Naive thymus-derived CD4-positive, alpha-beta T cell (primary cell): ENCODE results near the gene TNS3. TPM values are rescaled to one million over a fixed set of nuclear protein-coding genes. Genes with fewer than 3 reads are reported as not detected.

Experiments used
- ATAC-seq: fragments of 150-1000 bp; cut with Tn5 transposase; 2 replicates; pipeline ENCODE4 v1.10.0; 2021; ENCODE audit warnings: mild to moderate bottlenecking, moderate library complexity
- CTCF ChIA-PET: fragments of 350-600 bp; sonication (Branson Sonifier 250); formaldehyde crosslinking; loops from one replicate; lab custom pipeline; 2021; ENCODE audit warnings: antibody characterized with exemption; lab: Charles Lee
- POLR2A ChIA-PET: fragments of 350-600 bp; sonication (Branson Sonifier 250); formaldehyde crosslinking; loops from one replicate; lab custom pipeline; 2021; ENCODE audit warnings: antibody characterized with exemption, inconsistent platforms; lab: Charles Lee
- DNase-seq, 9 donors: peaks; one replicate each; pipeline versions ENCODE4 v3.0.0 to v3.0.0-alpha.2; 2020 to 2022; ENCODE audit warnings: mixed read lengths in 1 of 9
- H3K27ac ChIP-seq: one replicate; pipeline ENCODE4 v1.7.0; 2013; ENCODE audit warnings: mild to moderate bottlenecking, low read depth, low read length, moderate library complexity
- H3K27me3 ChIP-seq, 2 donors: one replicate each; pipeline ENCODE4 v1.7.0; 2013; ENCODE audit warnings: low read length in 2 of 2, mild to moderate bottlenecking in 2 of 2, moderate library complexity in 2 of 2; ENCODE audit not compliant: control insufficient read depth in 2 of 2, insufficient read depth in 2 of 2
- H3K36me3 ChIP-seq, 3 experiments: 1 replicate in 2 of 3; 2 replicates in 1 of 3; pipeline ENCODE4 v1.7.0; 2013; ENCODE audit warnings: low read length in 3 of 3, mild to moderate bottlenecking in 3 of 3, moderate library complexity in 1 of 3; ENCODE audit not compliant: insufficient read depth in 3 of 3, control insufficient read depth in 2 of 3
- H3K4me1 ChIP-seq, 2 donors: one replicate each; pipeline ENCODE4 v1.7.0; 2013; ENCODE audit warnings: low read length in 2 of 2, mild to moderate bottlenecking in 2 of 2, moderate library complexity in 1 of 2; ENCODE audit not compliant: control insufficient read depth in 2 of 2, insufficient read depth in 2 of 2
- H3K4me3 ChIP-seq: 2 replicates; pipeline ENCODE4 v1.7.0; 2013; ENCODE audit warnings: mild to moderate bottlenecking, low read length
- H3K9me3 ChIP-seq, 3 experiments: 1 replicate in 2 of 3; 2 replicates in 1 of 3; pipeline ENCODE4 v1.7.0; 2013; ENCODE audit warnings: low read length in 3 of 3; ENCODE audit not compliant: control insufficient read depth in 2 of 3
- H3K27ac Mint-ChIP-seq, 9 donors: one replicate each; pipeline ENCODE4 v1.8.0; 2020 to 2022; ENCODE audit warnings: mixed read lengths in 9 of 9, mild to moderate bottlenecking in 8 of 9, moderate library complexity in 5 of 9, inconsistent platforms in 2 of 9
- H3K27me3 Mint-ChIP-seq, 5 donors: one replicate each; pipeline ENCODE4 v1.8.0; 2021 to 2022; ENCODE audit warnings: mixed read lengths in 5 of 5, mild to moderate bottlenecking in 1 of 5
- H3K36me3 Mint-ChIP-seq, 5 donors: one replicate each; pipeline ENCODE4 v1.8.0; 2020 to 2022; ENCODE audit warnings: mixed read lengths in 5 of 5, mild to moderate bottlenecking in 3 of 5, inconsistent platforms in 1 of 5
- H3K4me1 Mint-ChIP-seq, 7 donors: one replicate each; pipeline ENCODE4 v1.8.0; 2020 to 2022; ENCODE audit warnings: mixed read lengths in 7 of 7, mild to moderate bottlenecking in 3 of 7, inconsistent platforms in 1 of 7
- H3K4me3 Mint-ChIP-seq, 10 donors: one replicate each; pipeline ENCODE4 v1.8.0; 2020 to 2022; ENCODE audit warnings: mild to moderate bottlenecking in 10 of 10, mixed read lengths in 10 of 10, moderate library complexity in 6 of 10, inconsistent platforms in 2 of 10
- H3K9me3 Mint-ChIP-seq, 11 donors: one replicate each; pipeline ENCODE4 v1.8.0; 2020 to 2022; ENCODE audit warnings: mixed read lengths in 11 of 11, mild to moderate bottlenecking in 4 of 11, inconsistent platforms in 1 of 11, moderate library complexity in 1 of 11
- intact Hi-C, 2 donors: fragments of 100-400 bp; cut with micrococcal nuclease; formaldehyde crosslinking; loops; one replicate each; pipeline ENCODE4 v1.15.1; 2023
- polyA plus RNA-seq, 2 donors: library from polyadenylated mRNA; unstranded; fragments of 300-500 nt; fragmentation: Illumina TruSeq; gene quantifications; one replicate each; pipeline ENCODE4 v1.2.3, GENCODE V29; 2021
- total RNA-seq, 6 experiments: library from RNA in 5 of 6; stranded (reverse) in 5 of 6; gene quantifications; 1 replicate in 5 of 6; 2 replicates in 1 of 6; pipeline ENCODE4 v1.2.3 and lab custom pipeline; 2021 to 2026

The TNS3 gene
- total and polyA plus RNA-seq, 7 experiments from 2014 or later: 0.85 to 38.3 (median 2.6) TPM; not detected in 2

- H3K27me3 Mint-ChIP-seq: peaks cover 0 to 4% (median 0%) of the 10 kb centered on the region in 5 donors
- H3K36me3 ChIP-seq: no peaks in the 10 kb centered on the region
- CTCF ChIA-PET: no interaction called here
Observed at GRCh38 chr7:47523401-47523800, 58.5 kb downstream of the TNS3 start.

DNA sequence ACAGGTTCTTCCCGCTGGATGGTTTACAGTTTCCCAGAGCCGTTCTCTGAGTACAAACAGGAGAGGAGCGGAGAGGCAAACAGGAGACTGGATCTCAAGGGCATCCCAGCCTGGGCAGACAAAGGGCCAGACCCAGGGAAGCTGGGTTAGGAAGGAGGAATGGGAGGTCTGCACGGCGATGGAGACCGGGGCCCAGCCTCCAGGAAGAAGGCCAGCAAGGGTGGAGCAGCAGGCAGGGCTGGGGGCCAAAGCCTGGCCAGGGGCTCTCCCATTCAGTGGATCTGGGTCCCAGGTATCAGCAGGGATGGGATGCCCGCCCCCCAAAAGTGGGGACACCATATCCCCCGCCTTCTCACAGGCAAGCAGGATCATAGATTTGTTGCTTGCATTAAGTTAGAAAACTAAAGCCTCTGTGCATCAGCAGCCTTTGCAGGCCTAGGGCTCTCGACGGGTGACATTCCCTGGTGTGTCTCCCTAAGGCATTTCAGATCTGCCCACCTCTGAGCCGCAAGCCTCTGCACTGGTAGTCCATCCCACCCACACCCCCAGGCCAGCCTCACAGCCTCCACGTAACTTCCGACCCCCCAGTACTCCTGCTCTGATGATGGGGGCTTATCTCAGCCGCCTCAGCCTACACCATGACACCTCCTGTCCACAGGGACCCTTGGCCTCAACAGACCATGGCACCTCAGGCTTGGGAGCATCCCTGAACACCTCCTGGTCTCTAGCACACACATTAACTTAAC is 59.9 kb downstream of the TNS3 start:
- Mint-ChIP-seq H3K27ac (no peak overlapping the region), H3K4me1 (peaks cover 0 to 4% (median 0%) of the 10 kb centered on the region in 7 donors), H3K27me3 (peaks cover 0 to 14% (median 2%) of the 10 kb centered on the region in 5 donors), H3K36me3 (no peaks in the 10 kb centered on the region), H3K9me3 (peaks cover 0 to 4% (median 0%) of the 10 kb centered on the region in 11 donors), H3K4me3 (no peak overlapping the region)
- CTCF ChIA-PET: no interaction called here
- Histone ChIP-seq H3K36me3 (no peaks in the 10 kb centered on the region), H3K9me3 (no peaks in the 10 kb centered on the region), H3K27me3 (no peaks in the 10 kb centered on the region), H3K27ac (no peak overlapping the region), H3K4me3 (no peak overlapping the region), H3K4me1 (no peaks in the 10 kb centered on the region)
- intact Hi-C loops: no loop called here
- DNase-seq (no peak), ATAC-seq (no peak)
- POLR2A ChIA-PET: no interaction called here

More at GRCh38 chr7:47523401-47523800, 58.5 kb downstream of the TNS3 start:
- Mint-ChIP-seq H3K4me3 (no peak overlapping the region), H3K4me1 (peaks cover 0 to 2% (median 0%) of the 10 kb centered on the region in 7 donors), H3K36me3 (no peaks in the 10 kb centered on the region), H3K9me3 (peaks cover 0 to 2% (median 0%) of the 10 kb centered on the region in 11 donors), H3K27ac (no peak overlapping the region)
- ATAC-seq (no peak), DNase-seq (no peak)
- Histone ChIP-seq H3K4me1 (no peaks in the 10 kb centered on the region), H3K4me3 (no peak overlapping the region), H3K27ac (no peak overlapping the region), H3K9me3 (no peaks in the 10 kb centered on the region), H3K27me3 (no peaks in the 10 kb centered on the region)
- intact Hi-C loops: no loop called here
- POLR2A ChIA-PET: no interaction called here

DNA sequence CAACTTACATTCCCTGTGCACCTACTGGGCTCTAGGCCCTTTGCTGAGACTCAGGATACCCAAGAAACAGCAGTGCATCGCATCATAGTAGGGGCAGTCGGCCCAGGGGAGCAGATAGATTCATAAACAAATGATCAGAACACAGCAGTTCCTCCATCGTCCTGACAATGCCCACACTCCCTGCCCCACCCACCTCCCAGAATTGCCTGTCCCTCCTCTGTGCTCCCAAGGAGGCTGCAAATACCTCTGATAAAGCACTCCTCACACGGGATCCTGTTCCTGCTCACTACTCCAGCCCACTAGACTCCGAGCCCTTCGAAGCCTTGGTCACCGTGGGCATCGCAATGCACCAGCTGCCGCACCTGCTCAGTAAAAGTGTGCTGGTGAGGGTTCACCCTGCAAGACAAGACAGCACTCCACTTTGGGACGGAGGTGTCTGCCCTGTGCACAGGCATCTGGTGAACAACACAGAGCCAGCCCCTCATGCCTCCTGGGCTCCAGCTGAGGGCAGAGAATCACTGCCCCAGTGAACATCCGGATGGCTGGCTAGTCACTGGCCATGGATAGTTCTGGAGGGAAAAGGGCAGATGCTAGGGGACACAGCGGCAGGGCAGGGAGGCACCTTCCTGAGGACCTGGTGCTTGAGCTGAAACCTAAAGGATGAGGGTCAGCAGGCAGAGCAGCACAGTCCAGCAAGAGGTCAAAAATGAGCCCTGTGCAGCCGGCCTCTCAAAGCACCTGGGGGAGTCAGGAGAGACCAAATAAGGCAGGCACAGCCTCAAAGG is 60.7 kb downstream of the TNS3 start:
- Histone ChIP-seq H3K9me3 (no peaks in the 10 kb centered on the region), H3K27ac (no peak overlapping the region), H3K36me3 (no peaks in the 10 kb centered on the region), H3K4me1 (no peaks in the 10 kb centered on the region), H3K4me3 (no peak overlapping the region), H3K27me3 (no peaks in the 10 kb centered on the region)
- Mint-ChIP-seq H3K36me3 (no peaks in the 10 kb centered on the region), H3K27ac (no peak overlapping the region), H3K4me1 (peaks cover 0 to 4% (median 0%) of the 10 kb centered on the region in 7 donors), H3K9me3 (peaks cover 0 to 4% (median 0%) of the 10 kb centered on the region in 11 donors), H3K27me3 (peaks cover 0 to 14% (median 3%) of the 10 kb centered on the region in 5 donors), H3K4me3 (no peak overlapping the region)
- ATAC-seq (no peak), DNase-seq (no peak)
- intact Hi-C loops: no loop called here
- ChIA-PET CTCF (no interaction called here), POLR2A (no interaction called here)

GRCh38 chr7:47520406-47520805 is 61.5 kb downstream of the TNS3 start:
- Histone ChIP-seq H3K27ac (no peak overlapping the region), H3K4me1 (no peaks in the 10 kb centered on the region), H3K36me3 (no peaks in the 10 kb centered on the region), H3K4me3 (no peak overlapping the region), H3K9me3 (no peaks in the 10 kb centered on the region), H3K27me3 (no peaks in the 10 kb centered on the region)
- ChIA-PET CTCF (no interaction called here), POLR2A (no interaction called here)
- intact Hi-C loops: no loop called here
- Mint-ChIP-seq H3K4me1 (peaks cover 0 to 4% (median 0%) of the 10 kb centered on the region in 7 donors), H3K36me3 (no peaks in the 10 kb centered on the region), H3K4me3 (no peak overlapping the region), H3K27me3 (peaks cover 0 to 14% (median 3%) of the 10 kb centered on the region in 5 donors), H3K9me3 (peaks cover 0 to 4% (median 0%) of the 10 kb centered on the region in 11 donors), H3K27ac (no peak overlapping the region)
- ATAC-seq (no peak), DNase-seq (no peak)

- Mint-ChIP-seq H3K4me1 (peaks cover 0 to 4% (median 0%) of the 10 kb centered on the region in 7 donors), H3K27ac (no peak overlapping the region), H3K27me3 (peaks cover 0 to 14% (median 3%) of the 10 kb centered on the region in 5 donors), H3K4me3 (no peak overlapping the region), H3K36me3 (no peaks in the 10 kb centered on the region), H3K9me3 (peaks cover 0 to 4% (median 0%) of the 10 kb centered on the region in 11 donors)
- no peaks in the 10 kb centered on the region for H3K9me3 ChIP-seq
- ATAC-seq (no peak), DNase-seq (no peak)
- H3K36me3 ChIP-seq: no peaks in the 10 kb centered on the region
- no peak overlapping the region for H3K27ac ChIP-seq
- no peak overlapping the region for H3K4me3 ChIP-seq
- ChIA-PET POLR2A (no interaction called here), CTCF (no interaction called here)
- no peaks in the 10 kb centered on the region for H3K27me3 ChIP-seq
- H3K4me1 ChIP-seq: no peaks in the 10 kb centered on the region
- intact Hi-C loops: no loop called here
Observed at GRCh38 chr7:47518827-47519226, 63.1 kb downstream of the TNS3 start.

DNA sequence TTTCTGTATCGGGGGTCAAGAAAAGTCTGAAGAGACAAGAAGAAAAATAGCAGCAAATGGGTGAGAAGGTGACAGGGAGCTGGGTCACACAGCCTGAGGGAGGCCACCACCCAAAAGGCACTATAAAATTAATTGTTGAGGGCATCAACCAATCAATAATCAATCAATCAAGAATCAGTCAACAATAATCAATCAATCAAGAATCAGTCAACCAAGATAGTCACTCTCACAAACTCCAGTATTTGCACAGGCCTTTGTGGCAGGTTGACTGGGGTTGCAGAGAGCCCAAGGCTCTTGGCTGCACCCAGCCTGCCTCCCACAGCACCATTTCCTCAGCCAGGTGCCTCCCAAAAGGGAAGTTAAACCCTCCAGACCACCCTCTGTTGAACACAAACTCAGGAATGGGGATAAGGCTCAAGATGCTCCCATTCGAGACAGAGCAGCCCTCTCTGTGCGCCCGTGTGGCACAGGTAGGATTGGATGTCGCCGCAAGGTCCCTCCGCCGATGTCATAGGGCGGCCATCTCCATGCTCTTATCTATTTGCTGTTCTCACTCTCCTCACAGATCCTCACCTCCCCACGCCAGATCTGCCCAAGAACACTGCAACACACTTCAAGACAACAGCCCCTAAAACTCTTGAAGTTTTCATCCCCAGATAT is 64.0 kb downstream of the TNS3 start:
- POLR2A ChIA-PET: no interaction called here
- no peaks in the 10 kb centered on the region for H3K27me3 ChIP-seq
- CTCF ChIA-PET: no interaction called here
- intact Hi-C loops: no loop called here
- no peak overlapping the region for H3K27ac ChIP-seq
- H3K4me3 ChIP-seq: no peak overlapping the region
- H3K4me1 Mint-ChIP-seq: peaks cover 0 to 4% (median 0%) of the 10 kb centered on the region in 7 donors
- peaks cover 0 to 14% (median 3%) of the 10 kb centered on the region in 5 donors for H3K27me3 Mint-ChIP-seq
- no peaks in the 10 kb centered on the region for H3K36me3 Mint-ChIP-seq
- ATAC-seq: no peak
- H3K9me3 Mint-ChIP-seq: peaks cover 0 to 4% (median 0%) of the 10 kb centered on the region in 11 donors
- no peaks in the 10 kb centered on the region for H3K4me1 ChIP-seq
- peak overlapping the region in 1 of 9 donors; percentile 27 for H3K27ac Mint-ChIP-seq
- no peaks in the 10 kb centered on the region for H3K36me3 ChIP-seq
- no peak for DNase-seq
- no peaks in the 10 kb centered on the region for H3K9me3 ChIP-seq
- no peak overlapping the region for H3K4me3 Mint-ChIP-seq
